Left ventricle myocardium inferior (tissue), 1 donor: Measurements from ENCODE around the gene PACSIN1. TPM values are rescaled to one million over a fixed set of nuclear protein-coding genes. Genes with fewer than 3 reads are reported as not detected.

Source experiments
- DNase-seq: peaks from one replicate; pipeline ENCODE4 v3.0.0-alpha.2; 2020
- H3K27ac ChIP-seq: fragments of 200-600 bp; replicated peaks from 2 replicates; pipeline ENCODE4 v1.8.0; 2021
- H3K27me3 ChIP-seq: fragments of 200-600 bp; 2 replicates; pipeline ENCODE4 v1.8.0; 2021; ENCODE audit warnings: low read depth
- H3K36me3 ChIP-seq: fragments of 200-600 bp; 2 replicates; pipeline ENCODE4 v1.8.0; 2021
- H3K4me1 ChIP-seq: fragments of 200-600 bp; 2 replicates; pipeline ENCODE4 v1.8.0; 2021
- H3K4me3 ChIP-seq: fragments of 200-600 bp; 2 replicates; pipeline ENCODE4 v1.8.0; 2021; ENCODE audit warnings: mild to moderate bottlenecking, moderate library complexity
- H3K9me3 ChIP-seq: fragments of 200-600 bp; replicated peaks from 2 replicates; pipeline ENCODE4 v1.8.0; 2021
- CTCF ChIP-seq: fragments of 200-600 bp; IDR thresholded peaks from 2 replicates; pipeline ENCODE4 v1.8.0; 2021; ENCODE audit warnings: antibody characterized with exemption, mild to moderate bottlenecking, borderline replicate concordance
- intact Hi-C: fragments of 100-400 bp; cut with micrococcal nuclease; formaldehyde crosslinking; loops from one replicate; pipeline ENCODE4 v1.11.0; 2022
- total RNA-seq: library from RNA; stranded (reverse); fragmentation: NEBNext Ultra II Directional; extraction: Animal tissue kit (Norgen Biotek cat#: 25700); gene quantifications from one replicate; pipeline ENCODE4 v1.2.1, GENCODE V29; 2021
- donor health status: DM: no; HTN: yes; CAD: no; lungs with severe emphysema.

PACSIN1 gene
- total RNA-seq, 1 donor from 2014 or later = 15.2 TPM

GRCh38 chr6:34516391-34517324, 50.8 kb downstream of the PACSIN1 start:
- Histone ChIP-seq H3K27me3 (peaks cover 53% of the 10 kb centered on the region), H3K4me1 (no peaks in the 10 kb centered on the region), H3K4me3 (no peak overlapping the region), H3K36me3 (no peaks in the 10 kb centered on the region), H3K27ac (no peak overlapping the region), H3K9me3 (no peaks in the 10 kb centered on the region)
- intact Hi-C loops = no loop called here
- DNase-seq = peak; percentile 3
- TF ChIP-seq CTCF = no peak

- intact Hi-C loops = no loop called here
- H3K4me1 ChIP-seq = no peaks in the 10 kb centered on the region
- H3K27me3 ChIP-seq = peaks cover 51% of the 10 kb centered on the region
- H3K9me3 ChIP-seq = no peaks in the 10 kb centered on the region
- peak; percentile 7 for DNase-seq
- H3K36me3 ChIP-seq = no peaks in the 10 kb centered on the region
- TF ChIP-seq CTCF = no peak
- H3K4me3 ChIP-seq = no peak overlapping the region
- no peak overlapping the region for H3K27ac ChIP-seq
These were observed 51.6 kb downstream of the PACSIN1 start for GRCh38 chr6:34517461-34517881.

- no peaks in the 10 kb centered on the region for H3K36me3 ChIP-seq
- H3K27me3 ChIP-seq = peaks cover 48% of the 10 kb centered on the region
- no peaks in the 10 kb centered on the region for H3K9me3 ChIP-seq
- no peak for TF ChIP-seq CTCF
- peak; percentile 2 for DNase-seq
- no peaks in the 10 kb centered on the region for H3K4me1 ChIP-seq
- intact Hi-C loops = no loop called here
- H3K27ac ChIP-seq = no peak overlapping the region
- H3K4me3 ChIP-seq = no peak overlapping the region
These were observed 52.1 kb downstream of the PACSIN1 start for GRCh38 chr6:34517966-34518365.

GRCh38 chr6:34518669-34519365, 52.9 kb downstream of the PACSIN1 start:
- intact Hi-C loops = no loop called here
- H3K9me3 ChIP-seq = no peaks in the 10 kb centered on the region
- H3K4me1 ChIP-seq = no peaks in the 10 kb centered on the region
- DNase-seq = peak; percentile 7
- peaks cover 41% of the 10 kb centered on the region for H3K27me3 ChIP-seq
- no peak for TF ChIP-seq CTCF
- H3K36me3 ChIP-seq = no peaks in the 10 kb centered on the region
- H3K4me3 ChIP-seq = no peak overlapping the region
- no peak overlapping the region for H3K27ac ChIP-seq

- Histone ChIP-seq H3K36me3 (no peaks in the 10 kb centered on the region), H3K4me1 (no peaks in the 10 kb centered on the region), H3K9me3 (no peaks in the 10 kb centered on the region), H3K4me3 (no peak overlapping the region), H3K27me3 (peaks cover 31% of the 10 kb centered on the region), H3K27ac (no peak overlapping the region)
- no peak for TF ChIP-seq CTCF
- intact Hi-C loops = no loop called here
- peak; percentile 2 for DNase-seq
These were observed 54.2 kb downstream of the PACSIN1 start for GRCh38 chr6:34519971-34520644.
